Measurements from ENCODE around the gene LCT. TPM values are rescaled to one million over a fixed set of nuclear protein-coding genes. Genes with fewer than 3 reads are reported as not detected.

The LCT gene
- total and polyA plus RNA-seq, 2 of the 13 experiments (the other 11 are each of a cell fraction or from before 2014, with no cell fraction given), result not detected

DNA sequence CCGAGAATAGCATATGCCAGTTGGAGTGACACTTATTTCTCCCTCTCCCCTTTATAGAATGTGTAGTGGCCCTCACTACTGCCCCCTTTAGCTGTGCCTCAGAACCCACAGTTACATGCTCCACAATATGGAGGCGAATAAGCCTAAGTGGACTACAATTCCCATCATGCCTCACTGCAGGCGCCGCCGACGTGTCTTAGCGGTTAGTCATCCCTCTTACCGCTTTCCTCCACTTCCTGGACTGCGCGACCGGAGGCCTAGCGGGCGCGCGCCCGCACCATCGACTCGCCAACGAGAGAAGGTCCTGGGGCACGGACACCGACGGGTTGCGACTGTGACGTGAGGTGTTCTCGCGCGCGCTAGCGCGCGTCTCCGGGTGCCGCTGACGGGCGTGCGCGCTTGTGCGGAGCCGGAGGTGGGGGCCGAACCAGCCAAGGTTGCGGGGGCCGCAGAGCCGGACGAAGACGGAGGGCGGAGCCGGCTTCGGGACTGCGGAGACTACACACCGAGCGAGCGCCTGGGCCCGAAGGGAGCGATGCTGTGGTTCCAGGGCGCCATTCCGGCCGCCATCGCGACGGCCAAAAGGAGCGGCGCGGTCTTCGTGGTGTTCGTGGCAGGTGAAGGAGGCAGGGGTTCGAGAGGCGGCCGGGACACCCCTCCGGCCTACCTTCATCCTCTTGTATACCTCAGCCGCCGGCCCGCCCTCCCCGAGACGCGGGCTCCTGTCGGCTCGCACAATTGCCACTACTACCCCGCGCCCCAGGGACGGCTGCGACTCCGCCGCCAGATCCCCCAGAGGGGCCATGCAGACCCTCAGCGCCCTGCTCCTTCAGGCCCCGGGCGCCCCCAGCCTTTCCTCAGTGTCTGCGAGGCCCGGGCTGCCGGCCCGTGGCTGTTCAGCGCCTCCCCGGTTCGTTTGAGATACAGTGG is 95.3 kb downstream of the LCT start, which contains the start of gene UBXN4 (continued):
- TF ChIP-seq, protein P1, sequence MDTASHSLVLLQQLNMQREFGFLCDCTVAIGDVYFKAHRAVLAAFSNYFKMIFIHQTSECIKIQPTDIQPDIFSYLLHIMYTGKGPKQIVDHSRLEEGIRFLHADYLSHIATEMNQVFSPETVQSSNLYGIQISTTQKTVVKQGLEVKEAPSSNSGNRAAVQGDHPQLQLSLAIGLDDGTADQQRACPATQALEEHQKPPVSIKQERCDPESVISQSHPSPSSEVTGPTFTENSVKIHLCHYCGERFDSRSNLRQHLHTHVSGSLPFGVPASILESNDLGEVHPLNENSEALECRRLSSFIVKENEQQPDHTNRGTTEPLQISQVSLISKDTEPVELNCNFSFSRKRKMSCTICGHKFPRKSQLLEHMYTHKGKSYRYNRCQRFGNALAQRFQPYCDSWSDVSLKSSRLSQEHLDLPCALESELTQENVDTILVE (CRISPR knock-in tag; IDR thresholded peaks at IDR 0.05), result peak; percentile 96; the same call in 1 of the 2 replicates
- peak; percentile 73; the same call in 1 of the 2 replicates for TF ChIP-seq ARID2 (CRISPR knock-in tag; IDR thresholded peaks at IDR 0.05; ENCODE audit: borderline replicate concordance)
- TF ChIP-seq ZNF780A (CRISPR knock-in tag; IDR thresholded peaks at IDR 0.05), result peak; percentile 39; the same call in 1 of the 2 replicates
- TF ChIP-seq ZNF660 (CRISPR knock-in tag; IDR thresholded peaks at IDR 0.05; ENCODE audit: borderline replicate concordance, low read depth), result no peak
- TF ChIP-seq ZNF136 (CRISPR knock-in tag; IDR thresholded peaks at IDR 0.05; ENCODE audit: low read depth), result peak; percentile 96
- no peak for TF ChIP-seq SIX1 (CRISPR knock-in tag; IDR thresholded peaks at IDR 0.05; ENCODE audit: borderline replicate concordance)
- TF ChIP-seq ELF1 (CRISPR knock-in tag; IDR thresholded peaks at IDR 0.05), result peak; percentile 99
- TF ChIP-seq, protein P2, sequence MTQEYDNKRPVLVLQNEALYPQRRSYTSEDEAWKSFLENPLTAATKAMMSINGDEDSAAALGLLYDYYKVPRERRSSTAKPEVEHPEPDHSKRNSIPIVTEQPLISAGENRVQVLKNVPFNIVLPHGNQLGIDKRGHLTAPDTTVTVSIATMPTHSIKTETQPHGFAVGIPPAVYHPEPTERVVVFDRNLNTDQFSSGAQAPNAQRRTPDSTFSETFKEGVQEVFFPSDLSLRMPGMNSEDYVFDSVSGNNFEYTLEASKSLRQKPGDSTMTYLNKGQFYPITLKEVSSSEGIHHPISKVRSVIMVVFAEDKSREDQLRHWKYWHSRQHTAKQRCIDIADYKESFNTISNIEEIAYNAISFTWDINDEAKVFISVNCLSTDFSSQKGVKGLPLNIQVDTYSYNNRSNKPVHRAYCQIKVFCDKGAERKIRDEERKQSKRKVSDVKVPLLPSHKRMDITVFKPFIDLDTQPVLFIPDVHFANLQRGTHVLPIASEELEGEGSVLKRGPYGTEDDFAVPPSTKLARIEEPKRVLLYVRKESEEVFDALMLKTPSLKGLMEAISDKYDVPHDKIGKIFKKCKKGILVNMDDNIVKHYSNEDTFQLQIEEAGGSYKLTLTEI (CRISPR knock-in tag; conservative IDR thresholded peaks at IDR 0.05), result no peak
- TF ChIP-seq, protein P3, sequence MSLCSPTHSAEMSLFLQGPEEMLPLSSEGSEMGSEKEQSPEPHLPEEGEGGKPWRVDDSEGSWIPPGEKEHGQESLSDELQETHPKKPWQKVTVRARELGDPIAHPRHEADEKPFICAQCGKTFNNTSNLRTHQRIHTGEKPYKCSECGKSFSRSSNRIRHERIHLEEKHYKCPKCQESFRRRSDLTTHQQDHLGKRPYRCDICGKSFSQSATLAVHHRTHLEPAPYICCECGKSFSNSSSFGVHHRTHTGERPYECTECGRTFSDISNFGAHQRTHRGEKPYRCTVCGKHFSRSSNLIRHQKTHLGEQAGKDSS (CRISPR knock-in tag; IDR thresholded peaks at IDR 0.05; ENCODE audit: borderline replicate concordance, low read depth), result peak; percentile 88
- TF ChIP-seq, protein P4, sequence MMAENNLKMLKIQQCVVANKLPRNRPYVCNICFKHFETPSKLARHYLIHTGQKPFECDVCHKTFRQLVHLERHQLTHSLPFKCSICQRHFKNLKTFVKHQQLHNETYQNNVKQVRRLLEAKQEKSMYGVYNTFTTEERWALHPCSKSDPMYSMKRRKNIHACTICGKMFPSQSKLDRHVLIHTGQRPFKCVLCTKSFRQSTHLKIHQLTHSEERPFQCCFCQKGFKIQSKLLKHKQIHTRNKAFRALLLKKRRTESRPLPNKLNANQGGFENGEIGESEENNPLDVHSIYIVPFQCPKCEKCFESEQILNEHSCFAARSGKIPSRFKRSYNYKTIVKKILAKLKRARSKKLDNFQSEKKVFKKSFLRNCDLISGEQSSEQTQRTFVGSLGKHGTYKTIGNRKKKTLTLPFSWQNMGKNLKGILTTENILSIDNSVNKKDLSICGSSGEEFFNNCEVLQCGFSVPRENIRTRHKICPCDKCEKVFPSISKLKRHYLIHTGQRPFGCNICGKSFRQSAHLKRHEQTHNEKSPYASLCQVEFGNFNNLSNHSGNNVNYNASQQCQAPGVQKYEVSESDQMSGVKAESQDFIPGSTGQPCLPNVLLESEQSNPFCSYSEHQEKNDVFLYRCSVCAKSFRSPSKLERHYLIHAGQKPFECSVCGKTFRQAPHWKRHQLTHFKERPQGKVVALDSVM (CRISPR knock-in tag; IDR thresholded peaks at IDR 0.05), result peak; percentile 35; the same call in 1 of the 2 replicates
- no peak for TF ChIP-seq EEA1 (CRISPR knock-in tag; IDR thresholded peaks at IDR 0.05; ENCODE audit: borderline replicate concordance)
- TF ChIP-seq, protein P5, sequence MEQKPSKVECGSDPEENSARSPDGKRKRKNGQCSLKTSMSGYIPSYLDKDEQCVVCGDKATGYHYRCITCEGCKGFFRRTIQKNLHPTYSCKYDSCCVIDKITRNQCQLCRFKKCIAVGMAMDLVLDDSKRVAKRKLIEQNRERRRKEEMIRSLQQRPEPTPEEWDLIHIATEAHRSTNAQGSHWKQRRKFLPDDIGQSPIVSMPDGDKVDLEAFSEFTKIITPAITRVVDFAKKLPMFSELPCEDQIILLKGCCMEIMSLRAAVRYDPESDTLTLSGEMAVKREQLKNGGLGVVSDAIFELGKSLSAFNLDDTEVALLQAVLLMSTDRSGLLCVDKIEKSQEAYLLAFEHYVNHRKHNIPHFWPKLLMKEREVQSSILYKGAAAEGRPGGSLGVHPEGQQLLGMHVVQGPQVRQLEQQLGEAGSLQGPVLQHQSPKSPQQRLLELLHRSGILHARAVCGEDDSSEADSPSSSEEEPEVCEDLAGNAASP (CRISPR knock-in tag; IDR thresholded peaks at IDR 0.05; ENCODE audit: borderline replicate concordance), result no peak; the same call in 1 of the 2 replicates
- peak; percentile 86 for TF ChIP-seq CBX1 (IDR thresholded peaks at IDR 0.05; ENCODE audit: low read depth)
- TF ChIP-seq ZNF121 (CRISPR knock-in tag; IDR thresholded peaks at IDR 0.05), result no peak
- peak; percentile 23; the same call in 1 of the 2 replicates for TF ChIP-seq HDAC2 (CRISPR knock-in tag; IDR thresholded peaks at IDR 0.05)
- no peak for TF ChIP-seq NFE2L1 (CRISPR knock-in tag; IDR thresholded peaks at IDR 0.05; ENCODE audit: borderline replicate concordance)
- TF ChIP-seq ZSCAN21 (CRISPR knock-in tag; IDR thresholded peaks at IDR 0.05; ENCODE audit: borderline replicate concordance), result peak; percentile 90
- TF ChIP-seq ZMYM3 (CRISPR knock-in tag; IDR thresholded peaks at IDR 0.05), result peak; percentile 88
- peak; percentile 51; the same call in 1 of the 2 replicates for TF ChIP-seq ONECUT2 (CRISPR knock-in tag; IDR thresholded peaks at IDR 0.05)

Data from HepG2 (cell line).